K562 (cell line): ENCODE data around the gene KLK8. TPM values are rescaled to one million over a fixed set of nuclear protein-coding genes. Genes with fewer than 3 reads are reported as not detected.
A peak's percentile ranks its signal among the peaks of the same experiment; 100 is the strongest.

Experiments
- CCNT2 ChIP-seq: IDR thresholded peaks from 2 replicates; pipeline ENCODE4 v1.6.1; 2011; ENCODE audit warnings: borderline replicate concordance, low read depth, mild to moderate bottlenecking, moderate library complexity, mixed read lengths, low read length; ENCODE audit not compliant: insufficient read length; ENCODE audit errors: extremely low read depth
- CREB1 ChIP-seq, 2 experiments: sonication (generic) in 1 of 2; formaldehyde crosslinking in 1 of 2; IDR thresholded peaks; 2 replicates each; pipeline versions ENCODE4 v1.6.1 to v1.8.0; 2012 to 2022; ENCODE audit warnings: inconsistent platforms in 1 of 2, mild to moderate bottlenecking in 1 of 2, missing genetic modification reagents in 1 of 2, moderate library complexity in 1 of 2
- HMGN3 ChIP-seq: IDR thresholded peaks from 2 replicates; pipeline ENCODE4 v1.6.1; 2011; ENCODE audit warnings: borderline replicate concordance, low read depth, mild to moderate bottlenecking, mixed read lengths, low read length; ENCODE audit not compliant: insufficient read length; ENCODE audit errors: extremely low read depth
- JUND ChIP-seq, 2 experiments: IDR thresholded peaks; 2 replicates in 1 of 2; 3 replicates in 1 of 2; pipeline ENCODE4 v1.6.1; 2011; ENCODE audit warnings: borderline replicate concordance in 2 of 2, low read depth in 2 of 2, low read length in 2 of 2, improper control_type of control experiment in 1 of 2, missing biosample characterization in 1 of 2, missing genetic modification characterization in 1 of 2, missing genetic modification reagents in 1 of 2
- MAZ ChIP-seq, 2 experiments: fragments of 450-650 bp in 1 of 2; sonication (generic) in 1 of 2; formaldehyde crosslinking; IDR thresholded peaks in 1 of 2; conservative IDR thresholded peaks in 1 of 2; 2 replicates each; pipeline versions ENCODE4 v1.4.0 to v1.5.0; 2020; ENCODE audit warnings: mild to moderate bottlenecking in 1 of 2, missing genetic modification reagents in 1 of 2
- MNT ChIP-seq, 2 experiments: fragments of 450-650 bp; conservative IDR thresholded peaks; 2 replicates each; pipeline ENCODE4 v1.6.1; 2017; ENCODE audit warnings: mild to moderate bottlenecking in 2 of 2, moderate library complexity in 2 of 2
- MTA3 ChIP-seq: fragments of 450-650 bp; formaldehyde crosslinking; IDR thresholded peaks from 2 replicates; pipeline ENCODE4 v1.6.1; 2017; ENCODE audit warnings: mild to moderate bottlenecking, borderline replicate concordance
- RB1 ChIP-seq: fragments of 450-650 bp; IDR thresholded peaks from 2 replicates; pipeline ENCODE4 v1.6.1; 2017; ENCODE audit warnings: low read depth, mild to moderate bottlenecking
- RCOR1 ChIP-seq, 2 experiments: IDR thresholded peaks; 2 replicates each; pipeline ENCODE4 v1.6.1; 2012; ENCODE audit warnings: low read depth in 2 of 2, low read length in 2 of 2, borderline replicate concordance in 1 of 2, improper control_type of control experiment in 1 of 2
- REST ChIP-seq, 2 experiments: fragments of 450-650 bp; formaldehyde crosslinking in 1 of 2; IDR thresholded peaks; 2 replicates each; pipeline versions ENCODE4 v1.4.0 to v1.6.1; 2014 to 2020; ENCODE audit warnings: mild to moderate bottlenecking in 2 of 2, borderline replicate concordance in 1 of 2, low read depth in 1 of 2
- SMAD1 ChIP-seq: fragments of 150-350 bp; IDR thresholded peaks from 2 replicates; pipeline ENCODE4 v1.6.1; 2014; ENCODE audit warnings: low read length, low read depth; ENCODE audit not compliant: partially characterized antibody
- SPI1 ChIP-seq: IDR thresholded peaks from 2 replicates; pipeline ENCODE4 v1.6.1; 2011; ENCODE audit warnings: low read depth, low read length, control low read depth, borderline replicate concordance
- ZZZ3 ChIP-seq: fragments of 450-650 bp; IDR thresholded peaks from 2 replicates; pipeline ENCODE4 v1.6.1; 2016; ENCODE audit warnings: antibody characterized with exemption, mild to moderate bottlenecking, moderate library complexity
- polyA plus RNA-seq, 8 experiments: library from polyadenylated mRNA; depleted of rRNA in 4 of 8; stranded (reverse) in 5 of 8; unstranded in 3 of 8; fragments of >200 nt; fragmentation: Nextera tagmentation in 2 of 8; fragmentation: Illumina TruSeq in 1 of 8; extraction: Ambion mirVana in 2 of 8; extraction: Trizol in 1 of 8; gene quantifications; 2 replicates each; pipeline versions ENCODE4 v1.2.1 to v1.2.3, GENCODE V29; 2011 to 2014; ENCODE audit warnings: inconsistent platforms in 1 of 8, missing spikeins in 1 of 8
- total RNA-seq, 7 experiments: library from RNA; depleted of rRNA in 6 of 7; stranded (reverse); fragments of >200 nt in 6 of 7; fragmentation: Illumina TruSeq in 2 of 7; extraction: Trizol in 2 of 7; gene quantifications; 2 replicates each; pipeline versions ENCODE4 v1.2.1 to v1.2.3, GENCODE V29; 2011 to 2021; ENCODE audit warnings: low replicate concordance in 1 of 7

The KLK8 gene
- total and polyA plus RNA-seq, 9 of the 15 experiments (the other 6 are each of a cell fraction or from before 2014, with no cell fraction given), result 0.37 to 1.7 (median 0.76) TPM

GRCh38 chr19:51002542-51003311, 1.3 kb upstream of the KLK8 start (continued):
- TF ChIP-seq REST (IDR thresholded peaks at IDR 0.05; ENCODE audit: borderline replicate concordance) (peak; percentile 14; the same call in 1 of the 2 replicates), REST (CRISPR knock-in tag; IDR thresholded peaks at IDR 0.05; ENCODE audit: low read depth) (no peak), RCOR1 (IDR thresholded peaks at IDR 0.05; ENCODE audit: borderline replicate concordance in 1 of 2, low read depth in 2 of 2, low read length in 2 of 2) (peak in 1 of 2 experiments; percentile 12; a peak in 1 of 4 replicates), MNT (conservative IDR thresholded peaks at IDR 0.05) (peak; percentile 80 to 84), CREB1 (IDR thresholded peaks at IDR 0.05) (peak; percentile 87), CREB1 (CRISPR knock-in tag; IDR thresholded peaks at IDR 0.05) (peak; percentile 91), ZZZ3 (no peak), MTA3 (0 out of 2 replicates have a peak, but pooled peaks have one; percentile 58), MAZ (CRISPR knock-in tag; conservative IDR thresholded peaks at IDR 0.05 in 1 of 2, IDR thresholded peaks at IDR 0.05 in 1 of 2) (peak; percentile 16 to 56; a peak in 2 of 4 replicates), SMAD1 (no peak), HMGN3 (peak; percentile 21), CCNT2 (peak; percentile 34), RB1 (no peak), SPI1 (peak; percentile 77), JUND (IDR thresholded peaks at IDR 0.05; ENCODE audit: borderline replicate concordance, low read depth, low read length) (peak; percentile 97), JUND (tag; IDR thresholded peaks at IDR 0.05; ENCODE audit: borderline replicate concordance, low read depth, low read length) (peak; percentile 95; the same call in 2 of the 3 replicates)
